HEK293 (cell line): ENCODE data around the gene IPO9.

ENCODE experiments used
- BCL11A ChIP-seq: fragments of 450-650 bp; formaldehyde crosslinking; IDR thresholded peaks from 2 replicates; pipeline ENCODE4 v1.5.1; 2016; ENCODE audit warnings: low read depth, missing biosample characterization, missing genetic modification characterization
- CTCF ChIP-seq: fragments of 450-650 bp; formaldehyde crosslinking; IDR thresholded peaks from 2 replicates; pipeline ENCODE4 v1.5.1; 2016; ENCODE audit warnings: missing biosample characterization, missing genetic modification characterization
- KLF9 ChIP-seq: fragments of 450-650 bp; formaldehyde crosslinking; IDR thresholded peaks from 2 replicates; pipeline ENCODE4 v1.5.1; 2016; ENCODE audit warnings: missing biosample characterization, missing genetic modification characterization, low read depth
- ZBTB26 ChIP-seq: fragments of 450-650 bp; formaldehyde crosslinking; optimal IDR thresholded peaks from 2 replicates; pipeline ENCODE3; 2016; ENCODE audit warnings: missing biosample characterization, mild to moderate bottlenecking, missing genetic modification characterization
- ZBTB44 ChIP-seq: fragments of 450-650 bp; IDR thresholded peaks from 2 replicates; pipeline ENCODE4 v1.5.1; 2018; ENCODE audit warnings: missing biosample characterization, mild to moderate bottlenecking, missing genetic modification characterization
- ZIC2 ChIP-seq: fragments of 450-650 bp; formaldehyde crosslinking; IDR thresholded peaks from 2 replicates; pipeline ENCODE4 v1.5.1; 2016; ENCODE audit warnings: missing biosample characterization, missing genetic modification characterization
- ZNF155 ChIP-seq: fragments of 450-650 bp; formaldehyde crosslinking; IDR thresholded peaks from 2 replicates; pipeline ENCODE4 v1.5.1; 2016; ENCODE audit warnings: missing biosample characterization, missing genetic modification characterization
- ZNF354C ChIP-seq: fragments of 450-650 bp; formaldehyde crosslinking; IDR thresholded peaks from 2 replicates; pipeline ENCODE4 v1.5.1; 2016; ENCODE audit warnings: missing biosample characterization, missing genetic modification characterization, low read depth, borderline replicate concordance
- ZNF513 ChIP-seq: fragments of 450-650 bp; IDR thresholded peaks from 2 replicates; pipeline ENCODE4 v1.5.1; 2018; ENCODE audit warnings: missing biosample characterization, missing genetic modification characterization
- ZNF585B ChIP-seq: fragments of 450-650 bp; formaldehyde crosslinking; IDR thresholded peaks from 2 replicates; pipeline ENCODE4 v1.5.1; 2016; ENCODE audit warnings: missing biosample characterization, missing genetic modification characterization
- ZNF626 ChIP-seq: fragments of 450-650 bp; sonication (Bioruptor Pico); formaldehyde crosslinking; IDR thresholded peaks from 2 replicates; pipeline ENCODE4 v1.5.1; 2018; ENCODE audit warnings: missing biosample characterization, missing genetic modification characterization, inconsistent platforms
- ZNF768 ChIP-seq: fragments of 450-650 bp; formaldehyde crosslinking; IDR thresholded peaks from 2 replicates; pipeline ENCODE4 v1.5.1; 2018; ENCODE audit warnings: missing biosample characterization, mild to moderate bottlenecking, missing genetic modification characterization
- ZNF791 ChIP-seq: fragments of 450-650 bp; formaldehyde crosslinking; IDR thresholded peaks from 2 replicates; pipeline ENCODE4 v1.5.1; 2016; ENCODE audit warnings: missing biosample characterization, missing genetic modification characterization
- ZNF792 ChIP-seq: fragments of 450-650 bp; formaldehyde crosslinking; IDR thresholded peaks from 2 replicates; pipeline ENCODE4 v1.5.1; 2016; ENCODE audit warnings: missing biosample characterization, missing genetic modification characterization

GRCh38 chr1:201893431-201893830, 64.5 kb downstream of the IPO9 start:
- no peak for TF ChIP-seq CTCF (tag by site-specific recombination)
- no peak for TF ChIP-seq ZNF626
- TF ChIP-seq ZBTB26 (tag by site-specific recombination) = no peak
- TF ChIP-seq ZNF585B = no peak
- no peak for TF ChIP-seq BCL11A (tag by site-specific recombination)
- TF ChIP-seq ZNF513 (tag by site-specific recombination) = no peak
- no peak for TF ChIP-seq ZBTB44 (tag by site-specific recombination)
- TF ChIP-seq ZNF792 (tag by site-specific recombination) = no peak
- TF ChIP-seq ZNF768 (tag by site-specific recombination) = no peak
- no peak for TF ChIP-seq KLF9 (tag by site-specific recombination)
- no peak for TF ChIP-seq ZIC2
- TF ChIP-seq ZNF155 (tag by site-specific recombination) = no peak
- TF ChIP-seq ZNF791 = no peak
- no peak for TF ChIP-seq ZNF354C (tag by site-specific recombination)
